Activated T-cell treated with anti-CD3 and anti-CD28 coated beads, Interleukin-2, amount 50 U/mL, for 48 hours (primary cell): ENCODE data around the gene ALG9.

Experiments used
- DNase-seq, 2 experiments: peaks; one replicate each; pipeline ENCODE4 v3.0.0-alpha.2; 2020

ALG9 gene

GRCh38 chr11:111879637-111879960 is 8.2 kb upstream of the ALG9 start:
- DNase-seq, result no peak

- DNase-seq, result peak; percentile 97
Measured at GRCh38 chr11:111878849-111879636, 7.7 kb upstream of the ALG9 start, which contains the start of the genes CFAP68 and FDXACB1. CFAP68 (plus strand) TSS chr11:111879541; CDS start chr11:111879561, 20 bp downstream. FDXACB1 (minus strand) TSS chr11:111879165; CDS start chr11:111879132, 33 bp downstream.

GRCh38 chr11:111878385-111878848 is 7.0 kb upstream of the ALG9 start:
- DNase-seq, result no peak

GRCh38 chr11:111871693-111872161 is 346 bp upstream of the ALG9 start:
- no peak for DNase-seq

- no peak for DNase-seq
Measured at GRCh38 chr11:111870522-111870885, 877 bp downstream of the ALG9 start.

- no peak for DNase-seq
Measured at GRCh38 chr11:111870113-111870512, 1.3 kb downstream of the ALG9 start.

GRCh38 chr11:111860257-111860656 is 11.1 kb downstream of the ALG9 start:
- DNase-seq, result no peak

- DNase-seq, result no peak
Measured at GRCh38 chr11:111855506-111855905, 15.9 kb downstream of the ALG9 start.

- no peak for DNase-seq
Measured at GRCh38 chr11:111852103-111852502, 19.3 kb downstream of the ALG9 start.

GRCh38 chr11:111851636-111852035 is 19.7 kb downstream of the ALG9 start:
- no peak for DNase-seq

GRCh38 chr11:111851067-111851466 is 20.3 kb downstream of the ALG9 start:
- no peak for DNase-seq

GRCh38 chr11:111849631-111850030 is 21.8 kb downstream of the ALG9 start:
- DNase-seq, result no peak

- no peak for DNase-seq
Measured at GRCh38 chr11:111846636-111847035, 24.7 kb downstream of the ALG9 start.

- DNase-seq, result no peak
Measured at GRCh38 chr11:111846063-111846462, 25.3 kb downstream of the ALG9 start.

- DNase-seq, result no peak
Measured at GRCh38 chr11:111845276-111846028, 25.9 kb downstream of the ALG9 start.

- no peak for DNase-seq
Measured at GRCh38 chr11:111843661-111844060, 27.7 kb downstream of the ALG9 start.

GRCh38 chr11:111841370-111842053 is 29.9 kb downstream of the ALG9 start:
- peak; percentile 87 to 89 for DNase-seq

GRCh38 chr11:111840143-111840542 is 31.2 kb downstream of the ALG9 start:
- DNase-seq, result no peak

- DNase-seq, result no peak
Measured at GRCh38 chr11:111838054-111838453, 33.3 kb downstream of the ALG9 start.

GRCh38 chr11:111837366-111837891 is 34.0 kb downstream of the ALG9 start:
- DNase-seq, result no peak

GRCh38 chr11:111836721-111837120 is 34.7 kb downstream of the ALG9 start:
- DNase-seq, result no peak

- DNase-seq, result no peak
Measured at GRCh38 chr11:111836162-111836561, 35.2 kb downstream of the ALG9 start.

GRCh38 chr11:111835665-111836064 is 35.7 kb downstream of the ALG9 start:
- DNase-seq, result no peak
